ENCODE data around the gene GNAT3. TPM values are rescaled to one million over a fixed set of nuclear protein-coding genes. Genes with fewer than 3 reads are reported as not detected.

Gene GNAT3
- total and polyA plus RNA-seq, 3 experiments from 2014 or later = not detected

GRCh38 chr7:80520199-80520598, 8.3 kb upstream of the GNAT3 start:
- no peak overlapping the region for H3K27ac ChIP-seq (ENCODE audit: low read depth, low read length)
- no peaks in the 10 kb centered on the region for H3K36me3 Mint-ChIP-seq
- no peaks in the 10 kb centered on the region for H3K36me3 ChIP-seq (ENCODE audit: insufficient read depth, low read length)
- ChIA-PET CTCF (no interaction called here), POLR2A (no interaction called here)
- no peaks in the 10 kb centered on the region for H3K4me1 ChIP-seq (ENCODE audit: insufficient read depth, low read length)
- no peak overlapping the region for H3K4me3 ChIP-seq (ENCODE audit: low read length)
- no peak for DNase-seq
- H3K27me3 ChIP-seq (ENCODE audit: insufficient read depth, low read length, poor library complexity, severe bottlenecking) = no peaks in the 10 kb centered on the region
- H3K9me3 ChIP-seq (ENCODE audit: low read length) = no peaks in the 10 kb centered on the region
- peaks cover 4 to 15% (median 12%) of the 10 kb centered on the region in 5 donors for H3K9me3 Mint-ChIP-seq
- no peaks in the 10 kb centered on the region for H3K4me1 Mint-ChIP-seq
- H3K4me3 Mint-ChIP-seq = no peak overlapping the region
- no peak overlapping the region for H3K27ac Mint-ChIP-seq
- no peaks in the 10 kb centered on the region for H3K27me3 Mint-ChIP-seq

GRCh38 chr7:80517282-80517747, 5.5 kb upstream of the GNAT3 start:
- H3K36me3 ChIP-seq (ENCODE audit: insufficient read depth, low read length) = no peaks in the 10 kb centered on the region
- H3K9me3 ChIP-seq (ENCODE audit: low read length) = no peaks in the 10 kb centered on the region
- H3K4me3 Mint-ChIP-seq = no peak overlapping the region
- H3K27me3 Mint-ChIP-seq = no peaks in the 10 kb centered on the region
- H3K9me3 Mint-ChIP-seq = peaks cover 0 to 10% (median 7%) of the 10 kb centered on the region in 5 donors
- no peak overlapping the region for H3K4me3 ChIP-seq (ENCODE audit: low read length)
- no peaks in the 10 kb centered on the region for H3K27me3 ChIP-seq (ENCODE audit: insufficient read depth, low read length, poor library complexity, severe bottlenecking)
- DNase-seq = no peak
- no peaks in the 10 kb centered on the region for H3K36me3 Mint-ChIP-seq
- no peak overlapping the region for H3K27ac Mint-ChIP-seq
- no peaks in the 10 kb centered on the region for H3K4me1 Mint-ChIP-seq
- no peaks in the 10 kb centered on the region for H3K4me1 ChIP-seq (ENCODE audit: insufficient read depth, low read length)
- ChIA-PET CTCF (no interaction called here), POLR2A (no interaction called here)
- no peak overlapping the region for H3K27ac ChIP-seq (ENCODE audit: low read depth, low read length)

DNA sequence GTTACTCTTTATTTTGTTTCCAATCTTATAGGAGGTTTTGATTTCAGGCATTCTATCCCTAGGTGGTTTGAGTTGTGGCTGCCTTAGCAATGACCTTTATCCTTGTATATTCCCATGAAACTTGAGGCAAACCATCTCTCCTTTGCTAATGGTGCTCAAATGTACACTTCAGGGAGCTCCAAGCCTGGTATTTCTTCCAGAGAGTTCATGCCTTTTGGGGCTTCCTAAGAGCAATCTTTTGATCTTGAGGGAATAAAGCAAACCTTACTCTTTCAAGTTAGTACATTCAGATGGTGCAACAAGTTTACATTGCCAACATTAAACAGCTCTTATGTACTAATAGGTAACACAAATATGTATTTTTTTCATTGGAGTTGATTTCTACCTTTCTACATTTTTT, 3.4 kb upstream of the GNAT3 start:
- no peak overlapping the region for H3K27ac Mint-ChIP-seq
- H3K9me3 Mint-ChIP-seq = peaks cover 0 to 16% (median 5%) of the 10 kb centered on the region in 5 donors
- no peak overlapping the region for H3K4me3 Mint-ChIP-seq
- Histone ChIP-seq H3K36me3 (ENCODE audit: insufficient read depth, low read length) (no peaks in the 10 kb centered on the region), H3K27me3 (ENCODE audit: insufficient read depth, low read length, poor library complexity, severe bottlenecking) (no peaks in the 10 kb centered on the region), H3K4me3 (ENCODE audit: low read length) (no peak overlapping the region), H3K9me3 (ENCODE audit: low read length) (no peaks in the 10 kb centered on the region), H3K27ac (ENCODE audit: low read depth, low read length) (no peak overlapping the region), H3K4me1 (ENCODE audit: insufficient read depth, low read length) (no peaks in the 10 kb centered on the region)
- no peaks in the 10 kb centered on the region for H3K4me1 Mint-ChIP-seq
- ChIA-PET CTCF (no interaction called here), POLR2A (no interaction called here)
- H3K36me3 Mint-ChIP-seq = no peaks in the 10 kb centered on the region
- H3K27me3 Mint-ChIP-seq = no peaks in the 10 kb centered on the region
- DNase-seq = no peak

GRCh38 chr7:80510021-80510420, 1.8 kb downstream of the GNAT3 start:
- Mint-ChIP-seq H3K9me3 (peaks cover 0 to 19% (median 2%) of the 10 kb centered on the region in 5 donors), H3K4me3 (peak overlapping the region in 1 of 7 donors; percentile 70), H3K36me3 (no peaks in the 10 kb centered on the region), H3K27ac (no peak overlapping the region), H3K27me3 (no peaks in the 10 kb centered on the region), H3K4me1 (no peaks in the 10 kb centered on the region)
- POLR2A ChIA-PET = no interaction called here
- Histone ChIP-seq H3K4me1 (ENCODE audit: insufficient read depth, low read length) (no peaks in the 10 kb centered on the region), H3K36me3 (ENCODE audit: insufficient read depth, low read length) (no peaks in the 10 kb centered on the region), H3K27me3 (ENCODE audit: insufficient read depth, low read length, poor library complexity, severe bottlenecking) (no peaks in the 10 kb centered on the region), H3K9me3 (ENCODE audit: low read length) (no peaks in the 10 kb centered on the region), H3K4me3 (ENCODE audit: low read length) (no peak overlapping the region), H3K27ac (ENCODE audit: low read depth, low read length) (no peak overlapping the region)
- CTCF ChIA-PET = no interaction called here
- DNase-seq = no peak

DNA sequence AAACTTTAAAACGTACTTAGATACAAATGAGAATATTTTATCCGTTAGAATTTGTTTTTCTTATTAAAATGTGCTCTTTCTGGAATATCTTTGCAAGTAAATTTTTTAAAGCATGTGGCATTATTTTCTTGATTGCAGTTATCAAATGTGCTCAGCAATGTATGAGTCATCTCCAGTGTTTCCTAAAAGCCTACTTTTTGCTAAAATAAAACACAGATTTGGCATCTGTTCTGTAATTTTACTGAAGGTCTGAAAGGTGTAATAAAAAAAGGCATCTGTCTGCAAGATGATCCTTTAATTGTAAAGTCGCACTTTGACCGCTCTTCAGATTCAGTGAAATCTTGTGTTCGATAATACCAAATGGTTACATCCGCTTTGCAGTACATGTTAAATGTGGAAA, 3.4 kb downstream of the GNAT3 start:
- DNase-seq = no peak
- no peak overlapping the region for H3K4me3 Mint-ChIP-seq
- Histone ChIP-seq H3K36me3 (ENCODE audit: insufficient read depth, low read length) (no peaks in the 10 kb centered on the region), H3K4me3 (ENCODE audit: low read length) (no peak overlapping the region), H3K4me1 (ENCODE audit: insufficient read depth, low read length) (no peaks in the 10 kb centered on the region), H3K9me3 (ENCODE audit: low read length) (no peaks in the 10 kb centered on the region), H3K27me3 (ENCODE audit: insufficient read depth, low read length, poor library complexity, severe bottlenecking) (no peaks in the 10 kb centered on the region), H3K27ac (ENCODE audit: low read depth, low read length) (no peak overlapping the region)
- H3K27me3 Mint-ChIP-seq = no peaks in the 10 kb centered on the region
- no peaks in the 10 kb centered on the region for H3K4me1 Mint-ChIP-seq
- H3K9me3 Mint-ChIP-seq = peaks cover 3 to 28% (median 8%) of the 10 kb centered on the region in 5 donors
- ChIA-PET CTCF (no interaction called here), POLR2A (no interaction called here)
- H3K36me3 Mint-ChIP-seq = no peaks in the 10 kb centered on the region
- H3K27ac Mint-ChIP-seq = no peak overlapping the region

- Histone ChIP-seq H3K27ac (ENCODE audit: low read depth, low read length) (no peak overlapping the region), H3K4me1 (ENCODE audit: insufficient read depth, low read length) (no peaks in the 10 kb centered on the region), H3K9me3 (ENCODE audit: low read length) (no peaks in the 10 kb centered on the region), H3K27me3 (ENCODE audit: insufficient read depth, low read length, poor library complexity, severe bottlenecking) (no peaks in the 10 kb centered on the region), H3K36me3 (ENCODE audit: insufficient read depth, low read length) (no peaks in the 10 kb centered on the region), H3K4me3 (ENCODE audit: low read length) (no peak overlapping the region)
- DNase-seq = no peak
- POLR2A ChIA-PET = no interaction called here
- no peaks in the 10 kb centered on the region for H3K4me1 Mint-ChIP-seq
- CTCF ChIA-PET = no interaction called here
- no peak overlapping the region for H3K4me3 Mint-ChIP-seq
- H3K9me3 Mint-ChIP-seq = peaks cover 6 to 19% (median 11%) of the 10 kb centered on the region in 5 donors
- H3K27ac Mint-ChIP-seq = no peak overlapping the region
- no peaks in the 10 kb centered on the region for H3K27me3 Mint-ChIP-seq
- no peaks in the 10 kb centered on the region for H3K36me3 Mint-ChIP-seq
Observed at GRCh38 chr7:80505900-80506500, 5.9 kb downstream of the GNAT3 start.

DNA sequence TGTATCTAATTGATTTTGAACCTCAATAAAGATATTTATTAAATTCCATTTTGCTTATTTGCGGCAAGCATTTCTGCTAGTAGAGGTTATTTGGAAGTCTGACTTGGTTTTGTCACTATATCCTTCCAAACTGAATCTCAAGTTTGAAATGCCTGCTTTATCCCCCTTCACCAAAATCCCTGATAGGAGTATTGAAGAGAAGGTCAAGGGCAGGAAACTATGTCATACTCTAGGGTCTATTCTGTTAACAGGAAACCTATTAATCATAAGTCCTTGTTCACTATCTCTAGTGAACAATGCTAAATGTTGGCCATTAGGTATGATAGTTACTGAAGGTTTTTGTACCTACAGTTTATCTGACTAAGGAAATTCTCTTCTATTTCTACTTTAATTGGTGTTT, 11.5 kb downstream of the GNAT3 start:
- ChIA-PET POLR2A (no interaction called here), CTCF (no interaction called here)
- H3K4me1 ChIP-seq (ENCODE audit: insufficient read depth, low read length) = no peaks in the 10 kb centered on the region
- H3K27me3 Mint-ChIP-seq = no peaks in the 10 kb centered on the region
- no peaks in the 10 kb centered on the region for H3K9me3 ChIP-seq (ENCODE audit: low read length)
- H3K9me3 Mint-ChIP-seq = peaks cover 6 to 17% (median 13%) of the 10 kb centered on the region in 5 donors
- H3K27ac Mint-ChIP-seq = no peak overlapping the region
- H3K36me3 ChIP-seq (ENCODE audit: insufficient read depth, low read length) = no peaks in the 10 kb centered on the region
- H3K27me3 ChIP-seq (ENCODE audit: insufficient read depth, low read length, poor library complexity, severe bottlenecking) = no peaks in the 10 kb centered on the region
- H3K4me3 Mint-ChIP-seq = no peak overlapping the region
- DNase-seq = no peak
- no peaks in the 10 kb centered on the region for H3K4me1 Mint-ChIP-seq
- no peaks in the 10 kb centered on the region for H3K36me3 Mint-ChIP-seq
- H3K27ac ChIP-seq (ENCODE audit: low read depth, low read length) = no peak overlapping the region
- no peak overlapping the region for H3K4me3 ChIP-seq (ENCODE audit: low read length)

GRCh38 chr7:80499350-80499953, 12.4 kb downstream of the GNAT3 start:
- Mint-ChIP-seq H3K9me3 (peaks cover 6 to 18% (median 10%) of the 10 kb centered on the region in 5 donors), H3K27ac (no peak overlapping the region), H3K27me3 (no peaks in the 10 kb centered on the region), H3K36me3 (no peaks in the 10 kb centered on the region), H3K4me1 (no peaks in the 10 kb centered on the region), H3K4me3 (no peak overlapping the region)
- Histone ChIP-seq H3K36me3 (ENCODE audit: insufficient read depth, low read length) (no peaks in the 10 kb centered on the region), H3K4me3 (ENCODE audit: low read length) (no peak overlapping the region), H3K27me3 (ENCODE audit: insufficient read depth, low read length, poor library complexity, severe bottlenecking) (no peaks in the 10 kb centered on the region), H3K4me1 (ENCODE audit: insufficient read depth, low read length) (no peaks in the 10 kb centered on the region), H3K9me3 (ENCODE audit: low read length) (no peaks in the 10 kb centered on the region), H3K27ac (ENCODE audit: low read depth, low read length) (no peak overlapping the region)
- ChIA-PET POLR2A (no interaction called here), CTCF (no interaction called here)
- DNase-seq = no peak

All from CD8-positive, alpha-beta memory T cell (primary cell).